Activated T-cell treated with anti-CD3 and anti-CD28 coated beads, Interleukin-2, amount 50 U/mL, for 4 hours (primary cell): ENCODE data around the gene RXYLT1. TPM values are rescaled to one million over a fixed set of nuclear protein-coding genes. Genes with fewer than 3 reads are reported as not detected.
"Not testable (repeated sequence)": the region's sequence is repeated elsewhere in the genome, so short reads cannot be mapped to it uniquely, and the experiment has no call there.

Experiments
- ATAC-seq, 2 donors: fragments of 200-7000 bp; cut with Tn5 transposase; one replicate each; pipeline ENCODE4 v1.10.0; 2021
- DNase-seq: peaks from one replicate; pipeline ENCODE4 v3.0.0-alpha.2; 2020
- H3K27me3 Mint-ChIP-seq: one replicate; pipeline ENCODE4 v1.8.0; 2021; ENCODE audit warnings: low read depth, mixed read lengths
- H3K36me3 Mint-ChIP-seq: one replicate; pipeline ENCODE4 v1.8.0; 2022; ENCODE audit warnings: mixed read lengths; ENCODE audit not compliant: insufficient read depth
- H3K4me1 Mint-ChIP-seq: one replicate; pipeline ENCODE4 v1.8.0; 2021; ENCODE audit warnings: low read depth, mixed read lengths
- H3K4me3 Mint-ChIP-seq: one replicate; pipeline ENCODE4 v1.8.0; 2021; ENCODE audit warnings: mild to moderate bottlenecking, moderate library complexity, mixed read lengths
- H3K9me3 Mint-ChIP-seq: one replicate; pipeline ENCODE4 v1.8.0; 2021; ENCODE audit warnings: mixed read lengths
- total RNA-seq, 3 donors: library from RNA; stranded (reverse); gene quantifications; one replicate each; pipeline ENCODE4 v1.2.1, GENCODE V29; 2021

RXYLT1 gene
- total RNA-seq, 3 donors from 2014 or later: 23.8 to 29.7 (median 27.1) TPM

- no peaks in the 10 kb centered on the region for H3K27me3 Mint-ChIP-seq
- H3K4me3 Mint-ChIP-seq: no peak overlapping the region
- peaks cover under 1% of the 10 kb centered on the region for H3K36me3 Mint-ChIP-seq
- ATAC-seq (peak in 1 of 2 donors; percentile 38), DNase-seq (no peak)
- peaks cover 19% of the 10 kb centered on the region for H3K4me1 Mint-ChIP-seq
- H3K9me3 Mint-ChIP-seq: peaks cover 13% of the 10 kb centered on the region
Observed at GRCh38 chr12:63814146-63814772, 34.5 kb downstream of the RXYLT1 start.

DNA sequence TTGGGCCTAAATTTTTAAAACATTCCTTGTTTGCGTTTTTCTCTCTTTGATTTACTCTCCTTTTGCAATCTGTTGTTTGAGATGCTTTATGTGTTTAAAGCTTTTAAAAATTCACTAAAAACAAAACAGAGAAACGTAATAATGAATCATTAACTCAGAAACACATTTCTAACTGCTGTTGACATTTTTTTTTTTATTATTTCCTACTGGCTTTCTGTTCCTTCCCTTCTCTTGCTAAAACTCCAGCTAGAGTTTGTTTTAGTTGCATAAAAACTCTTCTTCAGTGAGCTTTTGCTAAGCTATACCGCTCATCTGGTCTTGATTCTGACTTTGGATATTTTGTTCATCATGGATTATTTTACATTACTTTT, 35.8 kb downstream of the RXYLT1 start:
- no peak overlapping the region for H3K4me3 Mint-ChIP-seq
- H3K36me3 Mint-ChIP-seq: no peaks in the 10 kb centered on the region
- peaks cover 20% of the 10 kb centered on the region for H3K9me3 Mint-ChIP-seq
- peaks cover 19% of the 10 kb centered on the region for H3K4me1 Mint-ChIP-seq
- ATAC-seq (no peak), DNase-seq (no peak)
- H3K27me3 Mint-ChIP-seq: peaks cover 4% of the 10 kb centered on the region

DNA sequence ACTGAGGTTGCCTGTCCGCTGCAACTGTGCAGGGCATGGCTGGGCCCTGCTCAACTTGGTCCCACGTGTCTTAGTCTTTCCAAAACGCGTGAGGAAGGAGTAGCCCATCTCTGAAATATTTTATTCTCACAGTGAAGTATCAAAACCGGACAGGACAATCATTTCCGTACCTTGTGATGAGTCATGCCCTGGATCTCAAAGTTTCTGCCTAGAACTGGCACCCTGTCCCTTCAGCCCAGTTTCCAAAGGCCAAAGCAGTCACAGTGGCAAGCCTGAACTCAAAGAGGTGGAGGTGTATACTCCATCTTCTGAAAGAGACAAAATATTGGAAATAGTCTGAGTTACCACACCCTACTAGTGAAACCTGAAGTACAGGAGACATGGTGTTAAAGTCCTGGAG, 36.3 kb downstream of the RXYLT1 start:
- no peaks in the 10 kb centered on the region for H3K36me3 Mint-ChIP-seq
- no peak for ATAC-seq
- peaks cover 19% of the 10 kb centered on the region for H3K4me1 Mint-ChIP-seq

DNA sequence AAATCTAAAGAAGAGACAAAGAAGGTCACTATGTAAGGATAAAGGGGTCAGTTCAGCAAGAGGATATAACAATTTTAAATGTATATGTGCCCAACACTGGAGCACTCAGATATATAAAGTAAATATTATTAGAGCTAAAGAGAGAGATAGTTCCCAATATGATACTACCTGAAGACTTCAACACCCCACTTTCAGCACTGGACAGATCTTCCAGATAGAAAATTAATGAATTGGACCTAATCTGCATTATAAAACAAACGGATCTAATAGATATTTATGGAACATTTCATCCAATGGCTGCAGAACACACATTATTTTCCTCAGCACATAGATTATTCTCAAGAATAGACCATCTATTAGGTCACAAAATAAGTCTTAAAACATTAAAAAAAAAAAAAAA, 40.7 kb downstream of the RXYLT1 start:
- DNase-seq (no peak), ATAC-seq (no peak)
- Mint-ChIP-seq H3K27me3 (peaks cover 15% of the 10 kb centered on the region), H3K4me1 (peaks cover 9% of the 10 kb centered on the region), H3K9me3 (peaks cover 20% of the 10 kb centered on the region), H3K36me3 (no peaks in the 10 kb centered on the region), H3K4me3 (no peak overlapping the region)

More for the DNA sequence above, 36.3 kb downstream of the RXYLT1 start:
- Mint-ChIP-seq H3K27me3 (peaks cover 4% of the 10 kb centered on the region), H3K4me3 (no peak overlapping the region), H3K9me3 (peaks cover 20% of the 10 kb centered on the region)
- no peak for DNase-seq

DNA sequence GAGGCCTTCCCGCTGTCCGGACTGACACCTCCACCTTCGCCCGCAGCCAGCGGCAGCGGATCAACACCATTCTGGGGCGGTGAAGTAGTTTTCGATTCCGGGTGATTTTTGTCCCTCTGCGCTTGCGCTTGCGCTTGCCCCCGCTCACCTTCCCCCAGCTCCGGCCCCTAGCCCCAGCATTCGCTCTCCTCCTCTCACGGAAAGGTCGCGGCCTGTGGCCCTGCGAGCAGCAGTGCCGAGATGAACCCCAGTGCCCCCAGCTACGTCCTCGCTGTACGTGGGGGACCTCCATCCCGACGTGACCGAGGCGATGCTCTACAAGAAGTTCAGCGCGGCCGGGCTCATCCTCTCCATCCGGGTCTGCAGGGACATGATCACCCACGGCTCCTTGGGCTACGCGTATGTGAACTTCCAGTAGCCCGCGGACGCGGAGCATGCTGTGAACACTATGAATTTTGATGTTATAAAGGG, 42.1 kb downstream of the RXYLT1 start:
- peaks cover 15% of the 10 kb centered on the region for H3K27me3 Mint-ChIP-seq
- no peaks in the 10 kb centered on the region for H3K36me3 Mint-ChIP-seq
- H3K4me3 Mint-ChIP-seq: peak overlapping the region; percentile 67
- peaks cover 4% of the 10 kb centered on the region for H3K4me1 Mint-ChIP-seq
- ATAC-seq: peak in 1 of 2 donors; percentile 38
- DNase-seq: no peak
- H3K9me3 Mint-ChIP-seq: peaks cover 20% of the 10 kb centered on the region

DNA sequence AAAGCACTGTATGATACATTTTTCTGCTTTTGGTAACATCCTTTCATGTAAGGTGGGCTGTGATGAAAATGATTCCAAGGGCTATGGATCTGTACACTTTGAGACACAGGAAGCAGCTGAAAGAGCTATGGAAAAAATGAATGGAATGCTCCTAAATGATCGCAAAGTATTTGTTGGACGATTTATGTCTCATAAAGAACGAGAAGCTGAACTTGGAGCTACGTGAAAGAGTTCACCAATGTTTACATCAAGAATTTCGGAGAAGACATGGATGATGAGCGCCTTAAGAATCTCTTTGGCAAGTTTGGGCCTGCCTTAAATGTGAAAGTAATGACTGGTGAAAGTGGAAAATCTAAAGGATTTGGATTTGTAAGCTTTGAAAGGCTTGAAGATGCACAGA, 42.6 kb downstream of the RXYLT1 start:
- Mint-ChIP-seq H3K4me1 (peaks cover 4% of the 10 kb centered on the region), H3K36me3 (no peaks in the 10 kb centered on the region), H3K27me3 (peaks cover 15% of the 10 kb centered on the region), H3K9me3 (peaks cover 17% of the 10 kb centered on the region), H3K4me3 (no peak overlapping the region)
- no peak for DNase-seq
- no peak for ATAC-seq

DNA sequence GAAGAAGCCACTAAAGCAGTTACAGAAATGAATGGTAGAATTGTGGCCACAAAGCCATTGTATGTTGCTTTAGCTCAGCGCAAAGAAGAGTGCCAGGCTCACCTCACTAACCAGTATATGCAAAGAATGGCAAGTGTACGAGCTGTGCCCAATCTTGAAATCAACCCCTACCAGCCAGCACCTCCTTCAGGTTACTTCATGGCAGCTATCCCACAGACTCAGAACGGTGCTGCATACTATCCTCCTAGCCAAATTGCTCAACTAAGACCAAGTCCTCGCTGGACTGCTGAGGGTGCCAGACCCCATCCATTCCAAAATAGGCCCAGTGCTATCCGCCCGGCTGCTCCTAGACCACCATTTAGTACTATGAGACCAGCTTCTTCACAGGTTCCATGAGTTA, 43.3 kb downstream of the RXYLT1 start:
- peaks cover 15% of the 10 kb centered on the region for H3K27me3 Mint-ChIP-seq
- no peak overlapping the region for H3K4me3 Mint-ChIP-seq
- peaks cover 4% of the 10 kb centered on the region for H3K4me1 Mint-ChIP-seq
- ATAC-seq (no peak), DNase-seq (no peak)
- no peaks in the 10 kb centered on the region for H3K36me3 Mint-ChIP-seq
- H3K9me3 Mint-ChIP-seq: peaks cover 17% of the 10 kb centered on the region

DNA sequence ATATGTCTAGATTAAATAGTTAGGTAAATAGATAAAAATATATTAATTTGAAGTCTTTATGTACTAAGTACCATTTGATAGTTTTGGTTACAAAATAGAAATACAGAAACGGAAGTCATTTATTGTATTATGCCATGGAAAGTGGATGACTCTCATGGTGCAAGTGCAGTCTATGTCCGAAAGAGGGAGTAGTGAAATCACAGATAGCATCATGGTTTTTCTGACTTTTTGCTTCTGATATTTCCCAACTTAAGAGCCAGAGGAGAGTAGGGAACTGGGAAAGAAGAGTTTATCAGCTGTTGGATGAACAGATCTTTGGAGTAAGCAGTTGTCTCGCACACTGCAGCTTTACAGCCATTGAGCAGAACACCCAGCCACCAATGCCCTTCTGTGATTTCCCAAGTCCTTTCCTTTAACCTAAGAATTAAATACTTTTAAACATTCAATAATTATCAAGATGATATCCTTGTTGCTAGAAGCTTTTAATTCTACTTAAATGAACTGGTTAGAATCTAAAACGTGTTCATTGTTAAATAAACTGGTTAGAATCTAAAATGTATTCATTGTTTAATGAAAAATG, 46.4 kb downstream of the RXYLT1 start:
- Mint-ChIP-seq H3K4me1 (peaks cover 4% of the 10 kb centered on the region), H3K9me3 (peaks cover 4% of the 10 kb centered on the region), H3K4me3 (no peak overlapping the region), H3K36me3 (no peaks in the 10 kb centered on the region), H3K27me3 (peaks cover 11% of the 10 kb centered on the region)
- ATAC-seq: no peak
- DNase-seq: no peak

DNA sequence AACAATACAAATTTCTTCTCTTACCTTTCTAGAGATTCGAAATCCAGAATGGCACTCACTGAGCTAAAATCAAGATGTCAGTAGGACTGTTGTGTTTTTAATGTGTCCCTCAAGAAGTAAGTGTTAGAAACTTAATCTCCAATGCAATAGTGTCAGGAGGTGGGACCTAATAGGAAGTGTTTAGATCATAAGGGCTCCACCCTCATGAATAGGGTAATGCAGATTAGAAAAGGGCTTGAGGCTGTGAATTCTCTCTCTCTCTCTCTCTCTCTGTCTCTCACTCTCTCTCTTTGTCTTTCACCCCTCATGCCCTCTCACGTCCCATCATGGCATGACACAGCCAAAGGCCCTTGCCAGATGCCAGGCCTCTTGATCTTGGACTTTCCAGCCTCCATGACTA, 49.2 kb downstream of the RXYLT1 start:
- no peaks in the 10 kb centered on the region for H3K36me3 Mint-ChIP-seq
- peaks cover 3% of the 10 kb centered on the region for H3K27me3 Mint-ChIP-seq
- no peaks in the 10 kb centered on the region for H3K4me1 Mint-ChIP-seq
- peaks cover 4% of the 10 kb centered on the region for H3K9me3 Mint-ChIP-seq
- no peak for DNase-seq
- H3K4me3 Mint-ChIP-seq: no peak overlapping the region
- ATAC-seq: no peak

- Mint-ChIP-seq H3K9me3 (no peaks in the 10 kb centered on the region), H3K27me3 (peaks cover 2% of the 10 kb centered on the region), H3K4me3 (no peak overlapping the region), H3K4me1 (no peaks in the 10 kb centered on the region), H3K36me3 (no peaks in the 10 kb centered on the region)
- ATAC-seq (no peak), DNase-seq (no peak)
Observed at GRCh38 chr12:63836046-63836445, 56.3 kb downstream of the RXYLT1 start.

- H3K27me3 Mint-ChIP-seq: peaks cover 2% of the 10 kb centered on the region
- no peaks in the 10 kb centered on the region for H3K9me3 Mint-ChIP-seq
- H3K4me1 Mint-ChIP-seq: no peaks in the 10 kb centered on the region
- H3K4me3 Mint-ChIP-seq: no peak overlapping the region
- no peaks in the 10 kb centered on the region for H3K36me3 Mint-ChIP-seq
- DNase-seq (no peak), ATAC-seq (no peak)
Observed at GRCh38 chr12:63836936-63837335, 57.2 kb downstream of the RXYLT1 start.

DNA sequence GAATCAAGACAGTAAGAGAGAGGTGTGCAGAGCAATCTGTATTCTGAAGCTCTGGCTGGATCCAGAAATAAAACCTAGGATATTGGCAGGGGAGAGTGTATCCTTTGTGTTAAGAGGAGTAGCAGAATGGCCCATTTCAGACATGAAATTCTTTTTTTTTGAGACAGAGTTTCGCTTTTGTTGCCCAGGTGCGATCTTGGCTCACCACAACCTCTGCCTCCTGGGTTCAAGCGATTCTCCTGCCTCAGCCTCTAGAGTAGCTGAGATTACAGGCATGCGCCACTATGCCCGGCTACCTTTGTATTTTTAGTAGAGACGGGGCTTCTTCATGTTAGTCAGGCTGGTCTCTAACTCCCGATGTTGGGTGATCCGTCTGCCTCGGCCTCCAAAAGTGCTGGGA, 58.7 kb downstream of the RXYLT1 start:
- Mint-ChIP-seq H3K36me3 (no peaks in the 10 kb centered on the region), H3K9me3 (no peaks in the 10 kb centered on the region), H3K27me3 (peaks cover 9% of the 10 kb centered on the region), H3K4me1 (peaks cover 3% of the 10 kb centered on the region), H3K4me3 (no peak overlapping the region)
- DNase-seq (no peak), ATAC-seq (no peak)

GRCh38 chr12:63841011-63841410, 61.3 kb downstream of the RXYLT1 start:
- no peaks in the 10 kb centered on the region for H3K9me3 Mint-ChIP-seq
- ATAC-seq (no peak), DNase-seq (no peak)
- peaks cover 24% of the 10 kb centered on the region for H3K27me3 Mint-ChIP-seq
- no peaks in the 10 kb centered on the region for H3K36me3 Mint-ChIP-seq
- no peak overlapping the region for H3K4me3 Mint-ChIP-seq
- peaks cover 9% of the 10 kb centered on the region for H3K4me1 Mint-ChIP-seq

GRCh38 chr12:63841571-63841970, 61.9 kb downstream of the RXYLT1 start:
- ATAC-seq (no peak), DNase-seq (no peak)
- no peaks in the 10 kb centered on the region for H3K9me3 Mint-ChIP-seq
- H3K36me3 Mint-ChIP-seq: no peaks in the 10 kb centered on the region
- peaks cover 28% of the 10 kb centered on the region for H3K27me3 Mint-ChIP-seq
- no peak overlapping the region for H3K4me3 Mint-ChIP-seq
- H3K4me1 Mint-ChIP-seq: peaks cover 9% of the 10 kb centered on the region

GRCh38 chr12:63842750-63843149, 63.0 kb downstream of the RXYLT1 start:
- H3K27me3 Mint-ChIP-seq: peaks cover 32% of the 10 kb centered on the region

More at GRCh38 chr12:63842750-63843149, 63.0 kb downstream of the RXYLT1 start:
- DNase-seq, H3K9me3 Mint-ChIP-seq, ATAC-seq, H3K36me3 Mint-ChIP-seq, H3K4me1 Mint-ChIP-seq: not testable (repeated sequence)
- H3K4me3 Mint-ChIP-seq: peak overlapping the region; percentile 69
